HFF-Myc (cell line): ENCODE results near the gene ZFHX3.

Experiments used
- DNase-seq: peaks from one replicate; pipeline ENCODE4 v3.0.0-alpha.2; 2011; ENCODE audit warnings: low read depth; ENCODE audit errors: extremely low read depth
- H3K4me3 ChIP-seq: replicated peaks from 2 replicates; pipeline ENCODE4 v1.5.1; 2011; ENCODE audit warnings: low read depth, mild to moderate bottlenecking, control low read depth, low read length
- CTCF ChIP-seq: IDR thresholded peaks from 2 replicates; pipeline ENCODE4 v1.5.1; 2012; ENCODE audit warnings: mild to moderate bottlenecking, low read depth, low read length, control low read depth; ENCODE audit errors: missing control alignments

The ZFHX3 gene

GRCh38 chr16:73059779-73060615, 12.1 kb upstream of the ZFHX3 start:
- DNase-seq: no peak
- peak overlapping the region; percentile 56; the same call in 1 of the 2 replicates for H3K4me3 ChIP-seq
- TF ChIP-seq CTCF: no peak

- no peak for TF ChIP-seq CTCF
- H3K4me3 ChIP-seq: peak overlapping the region; percentile 56
- no peak for DNase-seq
Observed at GRCh38 chr16:73058616-73059409, 10.9 kb upstream of the ZFHX3 start.

- no peak for DNase-seq
Observed at GRCh38 chr16:73058221-73058615, 10.3 kb upstream of the ZFHX3 start.

GRCh38 chr16:73057291-73058210, 9.6 kb upstream of the ZFHX3 start:
- peak overlapping the region; percentile 60 for H3K4me3 ChIP-seq
- TF ChIP-seq CTCF: peak; percentile 6
- DNase-seq: no peak

More at GRCh38 chr16:73058221-73058615, 10.3 kb upstream of the ZFHX3 start:
- TF ChIP-seq CTCF: no peak
- H3K4me3 ChIP-seq: peak overlapping the region; percentile 56

GRCh38 chr16:73056921-73057290, 9.0 kb upstream of the ZFHX3 start:
- DNase-seq: no peak
- H3K4me3 ChIP-seq: peak overlapping the region; percentile 60
- TF ChIP-seq CTCF: no peak

- no peak for TF ChIP-seq CTCF
- no peak for DNase-seq
- no peak overlapping the region; the same call in 1 of the 2 replicates for H3K4me3 ChIP-seq
Observed at GRCh38 chr16:73056448-73056847, 8.5 kb upstream of the ZFHX3 start.
